Measurements from ENCODE around the gene SLC10A2.

Gene SLC10A2

DNA sequence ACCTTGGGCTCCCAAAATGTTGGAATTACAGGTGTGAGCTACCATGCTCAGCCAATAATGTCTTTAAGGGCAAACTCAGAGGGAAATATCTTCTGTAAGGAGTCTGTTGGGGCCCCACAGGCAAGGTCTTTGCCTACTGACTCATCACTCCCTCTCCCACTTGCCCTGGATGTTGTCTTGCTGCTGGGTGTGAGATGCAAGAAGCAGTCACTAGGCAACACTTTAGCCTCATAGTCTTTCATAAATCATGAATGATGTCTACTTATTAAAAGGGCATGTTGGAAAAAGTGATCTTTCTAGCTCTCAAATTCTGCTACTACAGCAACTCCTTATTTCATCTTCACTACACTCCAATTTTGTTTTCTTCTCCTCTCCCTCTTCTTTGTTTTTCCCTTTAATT, 34.6 kb upstream of the SLC10A2 start:
- peaks cover 17% of the 10 kb centered on the region for H3K4me1 ChIP-seq (ENCODE audit: insufficient read depth, low read length, severe bottlenecking)
- H3K4me2 ChIP-seq (ENCODE audit: low read length), result no peak overlapping the region
- H3K27ac ChIP-seq (ENCODE audit: low read depth, low read length, poor library complexity, severe bottlenecking), result no peak overlapping the region
- H3K9ac ChIP-seq (ENCODE audit: low read length), result no peak overlapping the region
- no peaks in the 10 kb centered on the region for H4K20me1 ChIP-seq (ENCODE audit: insufficient read depth, low read length)
- no peak overlapping the region for H3K4me3 ChIP-seq (ENCODE audit: low read depth, low read length, poor library complexity, severe bottlenecking)
- H3F3A ChIP-seq (ENCODE audit: insufficient read depth, low read length), result no peaks in the 10 kb centered on the region
- H3K36me3 ChIP-seq (ENCODE audit: insufficient read depth, low read length), result no peaks in the 10 kb centered on the region
- TF ChIP-seq, protein P1, sequence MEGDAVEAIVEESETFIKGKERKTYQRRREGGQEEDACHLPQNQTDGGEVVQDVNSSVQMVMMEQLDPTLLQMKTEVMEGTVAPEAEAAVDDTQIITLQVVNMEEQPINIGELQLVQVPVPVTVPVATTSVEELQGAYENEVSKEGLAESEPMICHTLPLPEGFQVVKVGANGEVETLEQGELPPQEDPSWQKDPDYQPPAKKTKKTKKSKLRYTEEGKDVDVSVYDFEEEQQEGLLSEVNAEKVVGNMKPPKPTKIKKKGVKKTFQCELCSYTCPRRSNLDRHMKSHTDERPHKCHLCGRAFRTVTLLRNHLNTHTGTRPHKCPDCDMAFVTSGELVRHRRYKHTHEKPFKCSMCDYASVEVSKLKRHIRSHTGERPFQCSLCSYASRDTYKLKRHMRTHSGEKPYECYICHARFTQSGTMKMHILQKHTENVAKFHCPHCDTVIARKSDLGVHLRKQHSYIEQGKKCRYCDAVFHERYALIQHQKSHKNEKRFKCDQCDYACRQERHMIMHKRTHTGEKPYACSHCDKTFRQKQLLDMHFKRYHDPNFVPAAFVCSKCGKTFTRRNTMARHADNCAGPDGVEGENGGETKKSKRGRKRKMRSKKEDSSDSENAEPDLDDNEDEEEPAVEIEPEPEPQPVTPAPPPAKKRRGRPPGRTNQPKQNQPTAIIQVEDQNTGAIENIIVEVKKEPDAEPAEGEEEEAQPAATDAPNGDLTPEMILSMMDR (IDR thresholded peaks at IDR 0.05; ENCODE audit: low read length), result no peak
- TF ChIP-seq EZH2 (IDR thresholded peaks at IDR 0.05; ENCODE audit: borderline replicate concordance, low read length), result no peak
- no peaks in the 10 kb centered on the region for H3K9me3 ChIP-seq (ENCODE audit: low read length)
- no peaks in the 10 kb centered on the region for H3K79me2 ChIP-seq (ENCODE audit: insufficient read depth, low read length)
- no peak overlapping the region for H2AFZ ChIP-seq (ENCODE audit: low read length)
- no peaks in the 10 kb centered on the region for H3K27me3 ChIP-seq (ENCODE audit: insufficient read depth, low read length)
- no peaks in the 10 kb centered on the region for H3K9me2 ChIP-seq (ENCODE audit: low read depth, low read length)

DNA sequence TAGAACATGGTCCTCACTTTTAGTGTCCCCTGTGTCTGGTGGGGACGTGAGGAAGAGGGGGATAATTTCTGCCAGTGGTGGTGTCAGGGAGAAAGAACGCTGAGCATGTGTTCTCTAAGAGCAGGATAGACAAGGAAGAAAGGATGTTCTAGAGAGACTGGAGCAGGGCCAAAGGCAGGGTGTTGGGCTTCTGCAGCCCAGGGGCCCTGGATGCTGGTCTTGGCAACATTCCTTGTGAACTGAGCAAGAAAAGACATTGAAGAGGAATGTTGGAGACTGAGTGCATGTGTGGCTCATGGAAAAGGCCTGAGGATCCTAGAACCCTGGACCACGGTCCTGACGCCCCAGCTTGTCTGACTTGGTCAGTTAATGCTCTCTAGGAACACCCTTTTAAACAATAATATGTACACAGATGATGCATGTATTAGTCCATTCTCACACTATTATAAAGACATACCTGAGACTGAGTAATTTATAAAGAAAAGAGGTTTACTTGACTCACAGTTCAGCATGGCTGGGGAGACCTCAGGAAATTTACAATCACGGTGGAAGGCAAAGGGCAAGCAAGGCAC, 33.6 kb upstream of the SLC10A2 start:
- Histone ChIP-seq H3F3A (ENCODE audit: insufficient read depth, low read length) (no peaks in the 10 kb centered on the region), H3K79me2 (ENCODE audit: insufficient read depth, low read length) (no peaks in the 10 kb centered on the region), H3K9ac (ENCODE audit: low read length) (no peak overlapping the region), H3K36me3 (ENCODE audit: insufficient read depth, low read length) (no peaks in the 10 kb centered on the region), H3K4me2 (ENCODE audit: low read length) (no peak overlapping the region), H4K20me1 (ENCODE audit: insufficient read depth, low read length) (no peaks in the 10 kb centered on the region), H3K4me1 (ENCODE audit: insufficient read depth, low read length, severe bottlenecking) (peaks cover 17% of the 10 kb centered on the region), H3K27me3 (ENCODE audit: insufficient read depth, low read length) (no peaks in the 10 kb centered on the region), H3K9me2 (ENCODE audit: low read depth, low read length) (no peaks in the 10 kb centered on the region), H3K4me3 (ENCODE audit: low read depth, low read length, poor library complexity, severe bottlenecking) (no peak overlapping the region), H3K27ac (ENCODE audit: low read depth, low read length, poor library complexity, severe bottlenecking) (no peak overlapping the region), H3K9me3 (ENCODE audit: low read length) (peaks cover under 1% of the 10 kb centered on the region; the same call in 1 of the 2 replicates), H2AFZ (ENCODE audit: low read length) (no peak overlapping the region)
- TF ChIP-seq, protein P1 (IDR thresholded peaks at IDR 0.05; ENCODE audit: low read length), result no peak

DNA sequence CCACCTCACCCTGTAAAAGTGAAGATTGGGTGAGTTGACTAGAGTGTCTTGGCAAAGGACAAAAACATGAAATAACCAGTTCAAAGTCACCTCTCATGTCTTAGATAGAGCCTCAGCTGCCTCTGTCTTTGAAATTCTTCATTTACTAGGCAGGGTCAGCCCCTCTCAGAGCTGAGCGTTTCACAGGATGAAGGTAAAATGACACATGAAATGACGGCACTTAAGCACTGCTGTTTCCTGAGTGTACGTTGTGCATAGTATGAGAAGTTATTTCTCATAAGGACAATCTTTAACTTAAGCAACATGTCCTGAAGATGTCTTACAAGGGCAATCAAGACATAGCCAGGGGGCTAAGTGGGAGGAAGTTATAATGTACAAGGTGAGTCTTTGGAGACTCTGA, 32.3 kb upstream of the SLC10A2 start:
- Histone ChIP-seq H3K4me1 (ENCODE audit: insufficient read depth, low read length, severe bottlenecking) (peaks cover 17% of the 10 kb centered on the region), H3F3A (ENCODE audit: insufficient read depth, low read length) (no peaks in the 10 kb centered on the region), H2AFZ (ENCODE audit: low read length) (peak overlapping the region; percentile 38; the same call in 1 of the 2 replicates), H3K9me2 (ENCODE audit: low read depth, low read length) (no peaks in the 10 kb centered on the region), H3K27me3 (ENCODE audit: insufficient read depth, low read length) (no peaks in the 10 kb centered on the region), H3K4me3 (ENCODE audit: low read depth, low read length, poor library complexity, severe bottlenecking) (no peak overlapping the region), H3K9ac (ENCODE audit: low read length) (no peak overlapping the region), H3K27ac (ENCODE audit: low read depth, low read length, poor library complexity, severe bottlenecking) (no peak overlapping the region), H3K79me2 (ENCODE audit: insufficient read depth, low read length) (no peaks in the 10 kb centered on the region), H3K9me3 (ENCODE audit: low read length) (peaks cover 11% of the 10 kb centered on the region; the same call in 1 of the 2 replicates), H3K36me3 (ENCODE audit: insufficient read depth, low read length) (no peaks in the 10 kb centered on the region), H3K4me2 (ENCODE audit: low read length) (no peak overlapping the region), H4K20me1 (ENCODE audit: insufficient read depth, low read length) (no peaks in the 10 kb centered on the region)
- TF ChIP-seq EZH2 (IDR thresholded peaks at IDR 0.05; ENCODE audit: borderline replicate concordance, low read length), result no peak
- TF ChIP-seq, protein P1 (IDR thresholded peaks at IDR 0.05; ENCODE audit: low read length), result no peak
